HS-27A (cell line): ENCODE measurements around the gene INTU.
"Not testable (repeated sequence)": the region's sequence is repeated elsewhere in the genome, so short reads cannot be mapped to it uniquely, and the experiment has no call there.

Experiments used
- DNase-seq: peaks from one replicate; pipeline ENCODE4 v3.0.0-alpha.2; 2012; ENCODE audit warnings: low read depth, missing footprints

INTU gene

GRCh38 chr4:127643791-127644190 is 11.0 kb downstream of the INTU start:
- DNase-seq, result no peak

GRCh38 chr4:127648061-127648460 is 15.3 kb downstream of the INTU start:
- no peak for DNase-seq

- DNase-seq, result not testable (repeated sequence)
Measured at GRCh38 chr4:127655590-127655989, 22.8 kb downstream of the INTU start.

- DNase-seq, result no peak
Measured at GRCh38 chr4:127656047-127656680, 23.4 kb downstream of the INTU start.

GRCh38 chr4:127660284-127660885 is 27.6 kb downstream of the INTU start:
- no peak for DNase-seq

- DNase-seq, result no peak
Measured at GRCh38 chr4:127667116-127667515, 34.4 kb downstream of the INTU start.

- DNase-seq, result no peak
Measured at GRCh38 chr4:127667772-127668171, 35.0 kb downstream of the INTU start.

- no peak for DNase-seq
Measured at GRCh38 chr4:127668770-127669169, 36.0 kb downstream of the INTU start.

- DNase-seq, result no peak
Measured at GRCh38 chr4:127669691-127670090, 36.9 kb downstream of the INTU start.

GRCh38 chr4:127672111-127672510 is 39.4 kb downstream of the INTU start:
- DNase-seq, result no peak

GRCh38 chr4:127685292-127685691 is 52.5 kb downstream of the INTU start:
- no peak for DNase-seq

- no peak for DNase-seq
Measured at GRCh38 chr4:127686658-127687057, 53.9 kb downstream of the INTU start.

- no peak for DNase-seq
Measured at GRCh38 chr4:127687580-127687979, 54.8 kb downstream of the INTU start.

GRCh38 chr4:127698789-127699200 is 66.0 kb downstream of the INTU start:
- no peak for DNase-seq

- no peak for DNase-seq
Measured at GRCh38 chr4:127708985-127709384, 76.2 kb downstream of the INTU start.

GRCh38 chr4:127709456-127709855 is 76.7 kb downstream of the INTU start:
- no peak for DNase-seq

- DNase-seq, result no peak
Measured at GRCh38 chr4:127730142-127730913, 97.6 kb downstream of the INTU start, which contains the start of gene SLC25A31. Gene SLC25A31, plus strand, starts transcription at chr4:127730400. Its CDS starts 146 bp downstream, at chr4:127730546.

- DNase-seq, result no peak
Measured at GRCh38 chr4:127731406-127731805, 98.6 kb downstream of the INTU start.

- DNase-seq, result peak; percentile 20
Measured at GRCh38 chr4:127732623-127733328, 100.0 kb downstream of the INTU start.

GRCh38 chr4:127734976-127735375 is 102.2 kb downstream of the INTU start:
- no peak for DNase-seq

GRCh38 chr4:127737295-127737694 is 104.5 kb downstream of the INTU start:
- DNase-seq, result no peak

- no peak for DNase-seq
Measured at GRCh38 chr4:127741247-127741646, 108.5 kb downstream of the INTU start.
